ENCODE data around the gene MYO10.
A peak's percentile ranks its signal among the peaks of the same experiment; 100 is the strongest.

MYO10 gene

DNA sequence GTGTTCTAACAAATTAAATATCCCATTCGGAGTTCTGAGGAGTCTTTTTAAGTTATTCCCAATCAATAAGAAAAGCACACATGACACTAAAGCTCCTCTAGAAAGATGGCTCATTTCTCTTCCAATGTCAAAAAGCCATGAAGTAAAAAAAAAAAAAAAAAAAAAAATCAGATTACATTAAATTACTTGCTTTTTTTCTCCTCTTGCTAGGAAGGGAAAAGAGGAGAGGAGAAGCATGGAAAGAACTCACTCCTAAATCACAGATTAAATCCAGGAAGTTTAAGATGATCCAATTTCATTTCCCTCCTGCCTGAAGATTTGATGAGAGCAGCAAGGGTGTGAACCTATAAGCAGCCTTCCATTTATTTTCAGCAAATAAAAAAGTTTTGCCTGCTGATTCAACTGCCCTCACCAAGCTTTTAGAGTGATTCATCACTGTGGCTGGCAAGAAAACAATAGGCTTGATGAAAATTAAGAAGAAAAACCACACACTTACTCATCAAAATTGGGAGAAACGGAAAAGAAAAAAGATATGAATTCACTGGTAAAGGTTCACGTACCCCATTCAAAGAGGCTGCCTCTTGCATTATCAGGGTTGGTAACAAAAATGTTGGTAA is 19.7 kb downstream of the MYO10 start:
- no peak for DNase-seq (ENCODE audit: low spot score)

DNA sequence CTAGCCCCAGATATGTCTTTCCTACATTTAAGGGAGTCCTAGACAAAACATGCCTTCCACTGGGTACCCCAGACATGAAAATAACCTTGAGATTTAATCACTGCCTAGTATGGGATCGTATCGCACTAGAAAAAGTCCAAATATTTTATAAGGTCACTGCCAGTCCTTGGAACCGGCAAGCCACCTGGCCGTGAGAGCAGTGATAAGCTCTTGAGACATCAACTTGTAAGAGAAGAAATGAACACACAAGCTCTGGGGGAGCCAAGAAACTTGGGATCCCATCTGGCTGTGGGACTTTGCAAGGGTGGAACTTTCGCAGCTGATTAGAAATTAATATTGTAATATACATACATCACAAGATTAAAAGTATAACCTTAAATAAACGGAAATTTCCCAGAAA is 21.5 kb downstream of the MYO10 start:
- no peak for DNase-seq (ENCODE audit: low spot score)

DNA sequence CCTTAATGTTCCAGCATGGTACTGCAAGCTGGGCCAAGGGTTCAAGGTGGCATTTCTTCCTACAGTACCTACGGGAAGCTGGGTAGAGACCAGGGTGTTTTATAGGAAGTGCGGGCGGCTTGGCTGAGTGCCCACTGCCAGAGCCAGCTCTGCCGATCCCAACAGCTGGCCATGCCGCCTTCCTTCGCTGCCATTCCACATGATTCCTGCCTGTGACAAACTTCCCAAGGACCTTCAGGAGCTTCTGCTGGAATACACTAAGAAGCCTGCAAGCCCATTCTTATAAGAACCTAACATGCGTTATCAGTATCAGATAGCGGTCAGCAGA is 22.0 kb downstream of the MYO10 start:
- no peak for DNase-seq (ENCODE audit: low spot score)

GRCh38 chr5:16913187-16914107 is 22.6 kb downstream of the MYO10 start:
- DNase-seq (ENCODE audit: low spot score) = no peak

GRCh38 chr5:16912080-16912479 is 24.0 kb downstream of the MYO10 start:
- no peak for DNase-seq (ENCODE audit: low spot score)

DNA sequence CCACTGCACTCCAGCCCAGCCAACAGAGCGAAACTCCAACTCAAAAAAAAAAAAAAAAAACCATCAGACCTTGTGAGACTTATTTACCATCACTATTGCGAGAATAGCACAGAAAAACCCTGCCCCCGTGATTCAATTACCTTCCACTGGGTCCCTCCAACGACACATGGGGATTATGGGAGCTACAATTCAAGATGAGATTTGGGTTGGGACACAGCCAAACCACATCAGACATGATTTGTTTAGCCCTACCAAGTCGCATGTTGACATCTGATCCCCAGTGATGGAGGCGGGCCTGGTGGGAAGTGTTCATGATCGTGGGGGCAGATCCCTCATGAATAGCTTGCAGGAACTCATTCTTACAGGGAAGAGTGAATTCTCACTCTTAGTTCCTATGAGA is 26.6 kb downstream of the MYO10 start:
- DNase-seq (ENCODE audit: low spot score) = no peak

DNA sequence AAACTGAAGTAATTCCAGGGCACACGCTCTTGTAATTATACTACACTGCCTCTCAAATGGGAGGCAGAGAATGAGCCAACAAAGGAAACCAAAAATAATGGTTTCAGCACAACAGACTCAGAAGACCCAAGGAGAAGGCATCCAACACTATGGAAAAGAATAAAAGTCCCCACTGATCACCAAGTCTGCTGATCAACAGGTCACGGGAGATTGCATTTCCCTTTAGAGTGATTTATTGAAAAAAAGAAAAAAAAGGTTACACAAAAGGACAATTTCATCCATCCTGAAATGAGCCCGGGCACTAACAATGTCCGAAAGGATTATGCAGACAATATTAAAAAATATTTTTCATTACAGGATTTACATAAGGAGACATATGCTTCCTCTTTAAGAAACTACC is 28.8 kb downstream of the MYO10 start:
- DNase-seq (ENCODE audit: low spot score) = no peak

DNA sequence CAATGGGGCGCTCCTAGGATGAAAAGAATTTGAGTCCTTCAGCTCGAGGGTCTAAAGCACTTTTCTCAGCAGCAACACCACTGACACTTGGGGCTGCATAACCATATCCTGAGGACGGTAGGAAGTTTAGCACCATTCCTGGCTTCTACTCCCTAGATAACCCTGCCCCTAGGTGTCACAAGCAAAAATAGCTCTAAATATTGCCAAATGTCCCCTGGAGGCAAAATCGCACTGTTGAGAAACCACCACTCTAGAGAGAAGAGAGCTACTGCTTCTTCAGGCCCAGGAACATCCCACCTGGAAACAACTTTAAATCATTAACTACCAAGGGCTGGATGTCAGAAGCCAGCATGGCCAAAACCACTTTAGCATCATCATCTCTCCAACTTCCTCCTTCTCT is 29.8 kb downstream of the MYO10 start:
- no peak for DNase-seq (ENCODE audit: low spot score)

- DNase-seq (ENCODE audit: low spot score) = no peak
These were observed 32.4 kb downstream of the MYO10 start for GRCh38 chr5:16903480-16904300.

- no peak for DNase-seq (ENCODE audit: low spot score)
These were observed 33.2 kb downstream of the MYO10 start for GRCh38 chr5:16902846-16903245.

GRCh38 chr5:16901021-16901644 is 35.0 kb downstream of the MYO10 start:
- no peak for DNase-seq (ENCODE audit: low spot score)

GRCh38 chr5:16899171-16899570 is 36.9 kb downstream of the MYO10 start:
- no peak for DNase-seq (ENCODE audit: low spot score)

DNA sequence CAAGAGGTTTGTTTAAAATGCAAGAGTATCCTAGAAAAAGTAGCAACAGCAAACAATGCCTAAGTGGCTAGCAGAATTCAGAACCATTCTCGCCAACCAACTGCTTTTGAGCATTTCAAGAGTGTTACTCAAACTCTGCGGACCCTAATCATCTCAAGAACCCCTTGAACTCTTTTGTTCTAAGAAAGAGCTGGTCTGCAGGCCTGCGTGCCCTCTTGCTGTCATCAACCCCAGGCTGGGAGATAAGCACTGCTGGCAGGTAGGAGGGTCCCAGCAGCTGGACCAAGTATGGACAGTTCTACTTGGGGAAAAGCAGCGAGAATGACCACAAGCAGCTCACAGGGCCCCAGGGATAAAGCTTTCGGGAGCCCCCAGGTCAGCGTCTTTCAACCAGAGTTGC is 38.3 kb downstream of the MYO10 start:
- no peak for DNase-seq (ENCODE audit: low spot score)

DNA sequence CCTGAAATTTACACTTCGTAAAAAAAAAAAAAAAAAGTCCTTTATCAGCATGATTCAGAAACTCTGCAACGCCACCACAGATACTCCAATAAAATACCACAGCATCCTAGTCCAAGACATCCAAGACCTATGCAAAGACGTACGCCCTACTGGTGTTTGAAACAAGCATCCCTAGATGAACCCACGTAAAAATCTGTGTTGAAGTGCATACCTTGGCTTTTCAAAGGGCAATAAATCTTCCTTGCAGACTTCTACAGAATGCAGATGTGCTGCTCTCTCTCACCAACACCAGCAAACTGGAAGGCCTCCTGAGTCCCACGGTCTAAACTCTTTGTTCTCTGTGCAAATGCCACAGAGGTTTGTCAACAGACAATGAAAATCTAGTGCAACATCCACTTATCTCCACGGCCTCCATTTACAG is 38.8 kb downstream of the MYO10 start:
- DNase-seq (ENCODE audit: low spot score) = no peak

DNA sequence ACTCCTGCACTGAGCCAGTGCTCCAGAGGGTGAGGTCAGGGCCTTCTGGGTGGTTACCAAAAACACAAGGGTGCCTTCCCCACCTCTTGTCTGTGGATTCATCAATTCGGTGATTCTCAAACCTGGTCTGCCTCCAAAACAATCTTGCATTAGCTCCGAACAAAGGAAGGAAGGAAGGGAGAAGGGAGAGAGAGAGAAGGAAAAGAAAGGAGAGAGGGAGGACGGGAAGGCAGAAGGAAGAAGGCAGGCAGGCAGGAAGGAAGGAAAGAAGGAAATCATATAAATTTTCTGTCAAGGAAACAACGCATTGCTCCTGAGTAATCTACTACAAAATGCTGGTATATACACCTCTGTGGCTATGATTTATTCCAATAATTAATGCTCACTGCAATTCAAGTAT is 39.3 kb downstream of the MYO10 start:
- no peak for DNase-seq (ENCODE audit: low spot score)

GRCh38 chr5:16894236-16895057 is 41.6 kb downstream of the MYO10 start:
- DNase-seq (ENCODE audit: low spot score) = peak; percentile 40

- no peak for DNase-seq (ENCODE audit: low spot score)
These were observed 45.1 kb downstream of the MYO10 start for GRCh38 chr5:16891033-16891432.

DNA sequence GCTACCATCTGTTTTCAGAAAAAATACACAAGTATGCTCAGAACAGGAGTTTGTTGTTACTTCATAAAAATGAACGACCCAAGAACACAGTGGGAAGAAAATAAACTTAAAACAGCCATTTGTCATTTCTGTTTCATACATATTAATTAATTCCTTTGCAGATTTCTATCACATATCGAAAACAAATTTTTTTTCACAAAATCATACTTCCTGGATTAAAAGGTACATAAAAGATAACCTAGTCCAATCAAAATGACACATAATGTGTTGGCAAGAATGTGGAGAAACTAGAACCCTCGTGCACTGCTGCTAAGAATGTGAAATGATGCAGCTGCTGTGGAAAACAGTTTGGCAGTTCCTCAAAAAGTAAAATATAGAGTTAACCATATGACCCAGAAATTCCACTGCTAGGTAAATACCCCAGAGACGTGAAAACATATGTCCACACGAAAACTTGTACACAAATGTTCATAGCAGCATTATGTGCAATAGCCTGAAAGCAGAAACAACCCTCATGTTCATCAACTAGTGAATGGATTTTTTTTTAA is 46.0 kb downstream of the MYO10 start:
- no peak for DNase-seq (ENCODE audit: low spot score)

DNA sequence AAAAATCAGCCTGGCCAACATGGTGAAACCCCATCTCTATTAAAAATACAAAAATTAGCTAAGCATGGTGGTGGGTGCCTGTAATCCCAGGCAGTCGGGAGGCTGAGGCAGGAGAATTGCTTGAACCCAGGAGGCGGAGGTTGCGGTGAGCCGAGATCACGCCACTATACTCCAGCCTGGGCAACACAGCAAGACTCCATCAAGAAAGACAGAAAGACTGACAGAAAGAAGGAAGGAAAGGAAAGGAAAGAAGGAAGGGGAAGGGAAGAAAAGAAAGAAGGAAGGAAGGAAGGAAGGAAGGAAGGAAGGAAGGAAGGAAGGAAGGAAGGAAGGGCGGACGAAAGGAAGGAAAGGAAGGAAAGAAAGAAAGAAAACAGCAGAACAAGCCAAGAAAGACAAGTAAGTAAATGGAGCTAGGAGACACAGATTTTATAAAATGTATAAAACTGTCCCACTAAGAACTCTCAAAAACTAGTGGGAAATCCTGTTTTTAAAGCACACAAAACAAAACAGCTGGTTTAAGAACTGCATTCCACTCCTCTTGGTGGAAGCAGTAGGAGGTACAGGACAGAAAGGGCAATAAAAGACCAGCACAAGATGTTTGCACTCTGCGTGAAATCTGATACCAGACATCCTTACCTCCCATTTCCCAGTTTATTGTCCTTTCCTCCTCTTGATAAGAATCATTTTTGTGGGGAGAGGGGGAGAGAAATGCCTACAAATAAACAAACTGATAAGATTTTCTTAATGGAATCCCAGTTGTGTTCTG is 46.7 kb downstream of the MYO10 start:
- no peak for DNase-seq (ENCODE audit: low spot score)

DNA sequence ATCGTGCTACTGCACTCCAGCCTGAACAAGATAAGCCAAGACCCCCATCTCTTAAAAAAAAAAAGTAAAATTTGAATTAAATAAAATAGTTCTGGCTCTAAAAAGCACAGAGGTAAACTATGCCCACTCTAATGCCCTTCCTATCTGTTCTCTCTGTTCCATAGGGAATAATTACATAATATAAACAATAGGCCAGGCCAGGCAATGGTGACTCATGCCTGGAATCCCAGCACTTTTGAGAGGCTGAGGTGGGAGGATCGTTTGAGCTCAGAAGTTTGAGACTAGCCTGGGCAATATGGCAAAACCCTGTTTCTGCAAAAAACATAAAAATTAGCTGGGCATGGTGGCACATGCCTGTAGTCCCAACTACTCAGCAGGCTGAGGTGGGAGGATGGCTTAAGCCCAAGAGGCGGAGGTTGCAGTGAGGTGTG is 47.4 kb downstream of the MYO10 start:
- no peak for DNase-seq (ENCODE audit: low spot score)
